HG03565 (cell line): ENCODE data around the gene CNGA2.

ENCODE experiments used
- ATAC-seq: cut with Tn5 transposase; IDR thresholded peaks from one replicate; pipeline ENCODE4 v1.9.1; 2021; ENCODE audit warnings: mild to moderate bottlenecking, moderate library complexity; ENCODE audit not compliant: unreplicated experiment

CNGA2 gene

GRCh38 chrX:151746502-151746901, 12.0 kb downstream of the CNGA2 start:
- no peak for ATAC-seq

DNA sequence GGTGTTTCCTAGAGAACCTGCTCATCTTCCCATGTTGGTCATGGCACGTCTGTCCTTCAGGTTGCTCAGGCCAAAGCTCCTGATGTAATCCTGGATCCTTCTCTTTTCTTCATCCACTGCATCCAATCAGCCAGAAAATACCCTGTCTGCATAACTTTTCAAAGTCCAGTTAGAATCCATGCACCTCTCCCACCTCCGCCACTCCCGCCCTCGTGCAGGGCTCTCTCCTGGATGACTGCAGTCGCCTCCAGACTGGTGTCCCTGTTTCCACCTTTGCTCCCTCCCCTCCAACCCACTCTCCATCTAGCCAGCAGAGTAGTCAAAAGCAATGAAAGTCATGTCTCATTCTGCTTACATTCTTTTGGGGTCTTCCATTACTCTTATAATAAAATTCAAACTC, 16.0 kb downstream of the CNGA2 start:
- no peak for ATAC-seq

- no peak for ATAC-seq
Measured at GRCh38 chrX:151752847-151753246, 18.3 kb downstream of the CNGA2 start.

GRCh38 chrX:151753313-151754046, 18.9 kb downstream of the CNGA2 start:
- ATAC-seq, result peak; percentile 70

- ATAC-seq, result no peak
Measured at GRCh38 chrX:151754047-151754429, 19.5 kb downstream of the CNGA2 start.

GRCh38 chrX:151754641-151755215, 20.2 kb downstream of the CNGA2 start:
- ATAC-seq, result no peak

GRCh38 chrX:151759041-151759708, 24.6 kb downstream of the CNGA2 start:
- no peak for ATAC-seq

GRCh38 chrX:151762802-151763201, 28.3 kb downstream of the CNGA2 start:
- ATAC-seq, result no peak

DNA sequence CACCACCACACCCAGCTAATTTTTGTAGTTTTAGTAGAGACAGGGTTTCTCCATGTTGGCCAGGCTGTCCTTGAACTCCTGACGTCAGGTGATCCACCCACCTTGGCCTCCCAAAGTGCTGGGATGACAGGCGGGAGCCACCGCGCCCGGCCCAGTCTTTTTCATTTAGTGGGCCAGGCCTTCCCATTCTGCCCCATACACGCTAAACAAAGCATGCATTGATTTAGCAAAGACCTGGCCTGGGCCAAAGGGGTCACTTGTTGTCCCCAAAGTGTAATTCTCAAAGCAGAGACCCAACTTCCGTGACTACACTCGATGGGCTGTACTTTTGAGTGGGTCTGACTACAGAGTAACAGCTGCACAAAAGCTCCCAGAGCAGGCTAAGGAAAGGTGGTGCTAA, 29.2 kb downstream of the CNGA2 start:
- ATAC-seq, result no peak

GRCh38 chrX:151765026-151765425, 30.5 kb downstream of the CNGA2 start:
- no peak for ATAC-seq

DNA sequence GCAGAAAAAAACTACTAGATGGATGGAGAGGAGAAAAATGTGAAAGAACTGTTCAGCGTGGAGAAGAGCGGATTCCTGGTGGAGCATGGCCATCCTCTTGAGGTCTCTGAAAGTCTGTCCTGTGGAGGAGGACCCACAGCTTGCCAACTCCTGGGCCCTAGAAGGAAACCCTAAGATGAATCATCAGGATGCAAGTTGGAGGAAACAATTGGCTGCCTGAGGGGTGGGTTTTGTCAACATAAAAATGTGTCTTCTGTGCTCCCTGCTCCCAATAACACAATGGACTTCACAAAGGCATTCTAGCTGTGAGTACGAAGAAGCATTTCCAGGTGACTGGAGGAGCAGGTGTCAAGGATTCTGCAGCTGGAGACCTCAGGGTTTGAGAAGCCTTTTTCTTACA, 37.2 kb downstream of the CNGA2 start:
- no peak for ATAC-seq

GRCh38 chrX:151773434-151773833, 38.9 kb downstream of the CNGA2 start:
- no peak for ATAC-seq

DNA sequence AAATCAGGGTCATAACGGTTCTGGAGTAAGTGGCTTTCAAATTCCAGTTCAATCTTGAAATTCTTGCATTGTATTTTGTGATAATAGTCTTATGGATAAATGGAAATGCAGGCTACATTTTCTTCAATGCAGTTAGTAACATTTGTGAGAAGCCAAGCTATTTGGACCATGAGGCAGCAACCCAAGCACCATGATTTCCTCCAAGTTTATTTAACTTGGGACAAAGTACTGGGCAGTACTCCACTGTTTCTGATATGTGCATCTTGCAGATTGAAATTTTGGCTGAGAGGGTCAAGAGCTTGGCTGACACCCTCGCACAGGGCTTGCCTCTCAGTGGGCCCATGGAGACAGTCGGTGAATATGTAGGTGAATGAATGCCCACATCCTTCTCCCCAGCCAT, 39.9 kb downstream of the CNGA2 start:
- no peak for ATAC-seq

GRCh38 chrX:151776181-151776731, 41.7 kb downstream of the CNGA2 start:
- no peak for ATAC-seq

GRCh38 chrX:151776936-151777335, 42.4 kb downstream of the CNGA2 start:
- ATAC-seq, result no peak

DNA sequence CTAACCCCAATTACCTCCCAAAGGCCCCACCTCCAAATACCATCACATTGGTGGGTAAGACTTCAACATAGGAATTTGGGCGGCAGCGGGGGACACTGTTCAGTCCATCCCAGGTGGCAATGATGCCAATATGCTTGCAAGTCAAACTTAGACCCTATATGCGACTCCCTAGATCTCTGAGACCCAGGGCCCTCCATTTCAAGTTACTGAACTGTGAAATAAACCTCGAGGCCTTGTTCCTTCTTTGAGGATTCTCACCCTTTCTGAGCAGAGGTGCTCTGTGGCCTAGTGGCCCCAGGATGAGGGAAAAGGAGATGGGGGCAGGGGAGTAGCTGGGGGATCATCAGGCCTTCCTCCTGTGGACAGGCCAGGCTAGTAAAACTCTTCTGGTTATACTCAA, 44.7 kb downstream of the CNGA2 start:
- ATAC-seq, result no peak

- ATAC-seq, result no peak
Measured at GRCh38 chrX:151780621-151781020, 46.1 kb downstream of the CNGA2 start.

GRCh38 chrX:151789179-151789800, 54.7 kb downstream of the CNGA2 start:
- no peak for ATAC-seq

- ATAC-seq, result no peak
Measured at GRCh38 chrX:151790481-151791160, 56.1 kb downstream of the CNGA2 start.

DNA sequence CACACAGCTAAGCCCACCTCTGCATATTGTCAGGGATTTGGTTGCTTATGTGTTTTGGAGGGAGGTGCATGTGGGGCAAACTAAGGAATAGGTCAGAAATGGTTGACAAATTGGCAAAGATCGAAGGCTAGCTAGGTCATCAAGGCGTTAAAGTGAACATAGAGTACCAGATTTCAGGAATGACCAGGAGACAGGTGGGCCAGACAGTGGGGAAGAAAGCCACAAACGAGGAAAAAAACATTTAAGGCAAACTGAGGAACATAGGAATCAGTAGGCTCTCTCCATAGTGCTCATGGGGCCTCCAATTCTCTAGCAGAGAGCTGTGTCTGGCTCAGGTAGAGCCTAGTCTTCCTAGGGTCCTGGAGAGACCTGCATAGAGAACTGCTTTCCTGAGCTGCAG, 57.4 kb downstream of the CNGA2 start:
- no peak for ATAC-seq

DNA sequence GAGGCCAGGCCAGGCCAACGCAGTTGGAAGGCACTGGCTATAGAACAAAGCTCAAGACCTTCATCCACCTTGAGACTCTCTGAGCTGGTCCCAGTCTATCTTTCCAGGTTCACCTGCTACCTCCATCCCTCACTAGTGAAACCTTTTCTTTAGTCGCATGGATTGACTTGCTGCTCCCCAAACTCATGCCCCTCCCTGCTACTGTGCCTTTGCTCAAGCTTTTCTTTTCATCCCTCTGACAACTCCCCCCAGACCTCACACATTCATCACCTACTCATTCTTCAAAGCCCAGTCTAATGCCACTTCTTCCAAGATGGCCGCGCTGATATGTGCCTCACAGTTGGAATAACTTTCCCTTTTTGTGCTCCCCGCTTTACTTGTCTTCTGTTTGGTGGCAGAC, 58.0 kb downstream of the CNGA2 start:
- ATAC-seq, result no peak
